GM12865 (cell line): ENCODE results near the gene ESR1.

Experiments
- DNase-seq: peaks from one replicate; pipeline ENCODE4 v3.0.0; 2010; ENCODE audit warnings: low read depth
- H3K4me3 ChIP-seq: 2 replicates; pipeline ENCODE4 v1.5.1; 2011; ENCODE audit warnings: mild to moderate bottlenecking, low read depth, low read length, control low read depth
- CTCF ChIP-seq: IDR thresholded peaks from 2 replicates; pipeline ENCODE4 v1.5.1; 2011; ENCODE audit warnings: low read length, control low read depth, low read depth, inconsistent platforms; ENCODE audit not compliant: insufficient read depth; ENCODE audit errors: missing control alignments

The ESR1 gene

DNA sequence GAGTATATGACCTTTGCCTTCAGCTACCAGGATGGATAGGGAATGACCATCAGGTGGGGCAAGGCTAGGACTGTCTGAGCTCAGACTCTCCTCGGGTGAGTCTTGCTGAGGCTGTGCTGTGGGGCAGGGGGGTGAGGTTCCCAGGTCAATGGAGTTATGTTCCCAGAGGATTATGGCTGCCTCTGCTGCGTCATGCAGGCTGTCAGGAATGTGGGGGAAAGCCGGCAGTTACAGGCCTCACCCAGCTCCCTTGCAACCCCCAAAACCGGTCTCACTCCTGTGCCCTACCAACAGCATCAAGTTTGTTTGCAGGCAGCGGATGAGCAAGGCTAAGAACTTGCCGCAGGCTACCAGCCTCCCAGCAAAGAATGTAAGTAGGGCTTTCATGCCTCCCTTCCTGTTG is 93.5 kb downstream of the ESR1 start:
- TF ChIP-seq CTCF: no peak
- DNase-seq: no peak

GRCh38 chr6:151904631-151905030 is 97.1 kb downstream of the ESR1 start:
- no peak for TF ChIP-seq CTCF
- H3K4me3 ChIP-seq: no peak overlapping the region
- no peak for DNase-seq

More for the DNA sequence above, 93.5 kb downstream of the ESR1 start:
- no peak overlapping the region for H3K4me3 ChIP-seq

DNA sequence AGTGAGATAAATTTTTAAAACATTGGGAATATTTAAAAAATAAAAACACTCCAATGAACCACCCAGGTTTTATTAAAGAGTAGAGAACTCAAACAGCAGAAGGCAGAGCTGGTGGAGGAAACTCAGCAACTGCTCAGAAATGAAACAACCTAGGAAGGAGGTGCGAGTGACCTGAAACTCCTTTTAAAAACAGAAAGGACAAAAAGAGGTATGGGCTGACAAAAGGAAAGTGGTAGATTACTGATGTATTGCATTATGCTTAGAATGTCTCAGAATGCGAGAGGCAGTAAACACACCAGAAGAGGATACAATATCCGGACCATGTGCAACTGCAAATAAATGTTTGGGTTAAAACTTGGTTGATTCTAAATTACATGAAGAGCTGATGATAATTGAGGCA is 97.6 kb downstream of the ESR1 start:
- no peak for TF ChIP-seq CTCF
- peak; percentile 14 for DNase-seq
- H3K4me3 ChIP-seq: no peak overlapping the region

GRCh38 chr6:151905854-151906253 is 98.4 kb downstream of the ESR1 start:
- TF ChIP-seq CTCF: no peak
- H3K4me3 ChIP-seq: no peak overlapping the region
- DNase-seq: no peak

GRCh38 chr6:151911401-151911800 is 103.9 kb downstream of the ESR1 start:
- no peak for DNase-seq
- H3K4me3 ChIP-seq: no peak overlapping the region
- no peak for TF ChIP-seq CTCF

- DNase-seq: no peak
- no peak overlapping the region for H3K4me3 ChIP-seq
- TF ChIP-seq CTCF: no peak
These were observed 107.0 kb downstream of the ESR1 start for GRCh38 chr6:151914484-151914883.

GRCh38 chr6:151916075-151916474 is 108.6 kb downstream of the ESR1 start:
- TF ChIP-seq CTCF: no peak
- DNase-seq: no peak
- no peak overlapping the region for H3K4me3 ChIP-seq
